ENCODE measurements around the gene TATDN2.

Gene TATDN2

DNA sequence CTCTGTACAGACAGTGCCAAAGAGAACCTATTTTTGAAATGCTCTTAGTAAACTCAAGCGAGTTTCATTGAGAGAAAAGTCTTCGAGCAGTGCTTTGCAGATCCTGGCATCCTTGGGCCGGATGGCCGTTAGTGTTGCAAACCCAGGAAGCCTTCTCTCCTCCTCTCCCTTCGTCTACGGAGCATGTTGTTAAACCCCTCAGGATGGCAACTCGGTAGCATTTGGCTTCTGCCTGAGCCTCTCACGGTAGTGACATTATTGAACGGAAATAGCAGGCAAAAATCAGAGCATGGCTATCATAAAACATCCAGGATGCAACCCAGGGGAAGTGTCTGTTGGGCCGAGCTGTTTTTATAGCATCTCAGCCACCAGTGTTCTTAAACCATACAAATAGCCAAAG is 79.3 kb downstream of the TATDN2 start:
- Histone ChIP-seq H3K9me3 (ENCODE audit: control insufficient read depth, low read length) (no peaks in the 10 kb centered on the region), H3K4me3 (ENCODE audit: insufficient read depth, low read depth, low read length, poor library complexity, severe bottlenecking) (no peak overlapping the region), H3K36me3 (ENCODE audit: control insufficient read depth, insufficient read depth, low read length) (no peaks in the 10 kb centered on the region), H3K27ac (ENCODE audit: insufficient read depth, low read length, poor library complexity, severe bottlenecking) (no peak overlapping the region), H3K27me3 (replicated peaks; ENCODE audit: control insufficient read depth, insufficient read depth, low read length, poor library complexity, severe bottlenecking) (no peaks in the 10 kb centered on the region), H3K4me1 (ENCODE audit: control insufficient read depth, insufficient read depth, low read length, poor library complexity, severe bottlenecking) (no peaks in the 10 kb centered on the region)
- DNase-seq, result no peak

DNA sequence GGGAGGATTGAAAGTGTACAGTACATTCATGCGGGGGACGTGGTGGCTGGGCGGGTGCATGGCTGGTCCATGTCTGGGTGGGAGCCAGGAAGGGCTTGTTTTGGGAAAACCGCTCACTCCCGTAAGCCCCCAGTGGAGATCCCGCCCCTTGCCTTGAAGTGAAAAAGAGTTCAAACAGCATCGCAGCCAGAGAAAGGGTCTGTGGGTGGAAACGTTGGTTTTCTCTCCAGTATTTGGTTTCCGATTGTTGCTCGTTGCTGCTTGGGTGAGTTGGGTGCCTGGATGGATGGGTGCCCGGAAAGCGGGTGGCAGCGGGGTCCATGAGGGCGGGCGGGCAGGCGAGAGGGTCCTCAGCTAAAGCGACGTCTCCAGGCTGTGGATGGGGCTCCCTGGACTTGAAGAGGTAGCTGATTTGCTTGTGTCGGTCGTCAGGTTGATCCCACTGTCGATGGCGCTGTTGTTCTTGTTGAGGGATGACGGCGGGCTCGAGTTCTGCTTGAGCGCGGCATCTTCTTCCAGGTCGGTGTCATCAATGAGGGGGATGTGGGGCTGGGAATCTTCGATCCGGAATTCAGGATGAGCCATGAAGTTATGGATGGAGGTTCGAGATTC is 80.3 kb downstream of the TATDN2 start:
- no peak for DNase-seq
- no peaks in the 10 kb centered on the region for H3K27me3 ChIP-seq (replicated peaks; ENCODE audit: control insufficient read depth, insufficient read depth, low read length, poor library complexity, severe bottlenecking)
- H3K4me1 ChIP-seq (ENCODE audit: control insufficient read depth, insufficient read depth, low read length, poor library complexity, severe bottlenecking), result no peaks in the 10 kb centered on the region
- no peak overlapping the region for H3K4me3 ChIP-seq (ENCODE audit: insufficient read depth, low read depth, low read length, poor library complexity, severe bottlenecking)
- no peaks in the 10 kb centered on the region for H3K36me3 ChIP-seq (ENCODE audit: control insufficient read depth, insufficient read depth, low read length)
- H3K9me3 ChIP-seq (ENCODE audit: control insufficient read depth, low read length), result no peaks in the 10 kb centered on the region
- no peak overlapping the region for H3K27ac ChIP-seq (ENCODE audit: insufficient read depth, low read length, poor library complexity, severe bottlenecking)

DNA sequence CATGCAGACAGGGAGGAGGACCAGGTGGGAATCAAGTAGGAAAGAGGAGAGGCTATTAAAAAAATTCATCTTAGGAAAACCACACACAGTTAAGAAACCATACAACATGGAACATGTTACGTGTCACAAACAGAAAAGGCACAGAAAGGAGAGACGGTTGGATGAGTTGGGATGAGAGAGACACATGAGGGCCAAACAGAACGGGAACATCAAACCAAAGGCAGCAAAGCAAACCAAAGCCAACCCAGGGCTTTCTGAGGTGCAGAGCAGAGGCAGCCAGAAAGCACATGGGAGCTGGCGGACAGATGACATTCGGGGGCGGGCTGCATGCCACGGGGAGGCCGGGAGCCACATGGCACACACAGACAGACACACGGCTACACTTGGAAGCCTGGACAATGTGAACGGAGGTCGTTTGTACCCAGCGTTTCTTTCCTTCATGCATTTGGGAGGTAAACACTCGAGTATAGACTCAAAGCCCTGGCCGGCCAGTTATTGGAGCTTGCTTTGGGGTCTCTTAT is 81.3 kb downstream of the TATDN2 start:
- Histone ChIP-seq H3K4me3 (ENCODE audit: insufficient read depth, low read depth, low read length, poor library complexity, severe bottlenecking) (no peak overlapping the region), H3K27ac (ENCODE audit: insufficient read depth, low read length, poor library complexity, severe bottlenecking) (no peak overlapping the region), H3K36me3 (ENCODE audit: control insufficient read depth, insufficient read depth, low read length) (no peaks in the 10 kb centered on the region), H3K27me3 (replicated peaks; ENCODE audit: control insufficient read depth, insufficient read depth, low read length, poor library complexity, severe bottlenecking) (no peaks in the 10 kb centered on the region), H3K9me3 (ENCODE audit: control insufficient read depth, low read length) (no peaks in the 10 kb centered on the region), H3K4me1 (ENCODE audit: control insufficient read depth, insufficient read depth, low read length, poor library complexity, severe bottlenecking) (no peaks in the 10 kb centered on the region)
- no peak for DNase-seq

DNA sequence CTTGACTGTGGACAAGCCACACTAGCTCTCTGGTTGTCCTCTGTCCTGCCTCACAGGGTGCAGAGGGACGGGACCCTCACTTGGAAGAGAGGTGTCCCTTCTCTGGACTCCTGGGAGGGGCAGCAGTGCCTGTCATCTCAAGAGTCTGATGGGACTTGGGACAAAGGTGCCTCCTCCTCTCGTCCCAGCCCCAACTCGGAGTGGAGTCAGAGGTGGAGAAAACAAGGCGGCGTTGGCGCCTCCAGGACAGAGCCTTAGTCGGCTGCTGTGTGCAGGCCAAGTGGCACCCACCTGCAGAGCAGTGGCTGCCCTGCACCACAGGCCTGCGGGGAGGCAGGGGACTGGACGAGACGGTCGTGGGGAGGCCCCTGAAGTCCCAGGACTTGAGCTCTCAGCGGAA is 82.1 kb downstream of the TATDN2 start:
- Histone ChIP-seq H3K27ac (ENCODE audit: insufficient read depth, low read length, poor library complexity, severe bottlenecking) (no peak overlapping the region), H3K9me3 (ENCODE audit: control insufficient read depth, low read length) (no peaks in the 10 kb centered on the region), H3K36me3 (ENCODE audit: control insufficient read depth, insufficient read depth, low read length) (no peaks in the 10 kb centered on the region), H3K4me1 (ENCODE audit: control insufficient read depth, insufficient read depth, low read length, poor library complexity, severe bottlenecking) (no peaks in the 10 kb centered on the region), H3K27me3 (replicated peaks; ENCODE audit: control insufficient read depth, insufficient read depth, low read length, poor library complexity, severe bottlenecking) (no peaks in the 10 kb centered on the region), H3K4me3 (ENCODE audit: insufficient read depth, low read depth, low read length, poor library complexity, severe bottlenecking) (no peak overlapping the region)
- DNase-seq, result no peak
